ENCODE measurements around the gene NOD2. TPM values are rescaled to one million over a fixed set of nuclear protein-coding genes. Genes with fewer than 3 reads are reported as not detected.

Gene NOD2
- total RNA-seq (0.66 TPM), polyA plus RNA-seq (1.9 TPM)
- long read RNA-seq, donor 1, result 0 reads
- long read RNA-seq, donor 2, result 0 reads
- long read RNA-seq, donor 3, result 0 reads
- long read RNA-seq, donor 4, result 0 reads
- long read RNA-seq, donor 5, result 0 reads
- long read RNA-seq, donor 6, result 0 reads
- long read RNA-seq, donor 7, result 0 reads
- long read RNA-seq, donor 8, result 0 reads
- long read RNA-seq, donor 9, result 0 reads
- long read RNA-seq, donor 10, result 0 reads

GRCh38 chr16:50692999-50693781 is at the start of gene NOD2:
Gene NOD2 (plus strand): TSS chr16:50693606. CDS start chr16:50699496, 5,890 bp downstream.
- peak in 1 of 9 donors; percentile 31 for DNase-seq (ENCODE audit: low read depth in 6 of 9, low spot score in 9 of 9)
- Histone ChIP-seq H3K36me3 (ENCODE audit: control insufficient read depth in 2 of 2, insufficient read depth in 2 of 2, low read length in 1 of 2) (no peaks in the 10 kb centered on the region), H3K27me3 (ENCODE audit: control insufficient read depth in 2 of 2, insufficient read depth in 1 of 2, low read length in 1 of 2) (peaks cover 2 to 19% of the 10 kb centered on the region in 2 donors), H3K9me3 (ENCODE audit: control insufficient read depth in 2 of 2, insufficient read depth in 1 of 2, low read length in 1 of 2) (no peaks in the 10 kb centered on the region), H3K4me3 (ENCODE audit: low read length in 2 of 2) (peak within 1 kb of the TSS; percentile 13 to 34), H3K4me1 (ENCODE audit: control insufficient read depth in 2 of 2, insufficient read depth in 2 of 2, low read length in 2 of 2) (peaks cover 0 to 29% of the 10 kb centered on the region in 2 donors), H3K27ac (ENCODE audit: low read depth in 1 of 2, low read length in 1 of 2) (no peak within 1 kb of the TSS)
- WGBS, result 25% methylated on average over 56 of the region's 56 CpGs

GRCh38 chr16:50644245-50644644 is 49.2 kb upstream of the NOD2 start:
- DNase-seq (ENCODE audit: low read depth in 6 of 9, low spot score in 9 of 9), result no peak
- no peak overlapping the region for H3K4me3 ChIP-seq (ENCODE audit: low read length in 2 of 2)
- no peaks in the 10 kb centered on the region for H3K9me3 ChIP-seq (ENCODE audit: control insufficient read depth in 2 of 2, insufficient read depth in 1 of 2, low read length in 1 of 2)
- H3K27ac ChIP-seq (ENCODE audit: low read depth in 1 of 2, low read length in 1 of 2), result no peak overlapping the region
- H3K27me3 ChIP-seq (ENCODE audit: control insufficient read depth in 2 of 2, insufficient read depth in 1 of 2, low read length in 1 of 2), result no peaks in the 10 kb centered on the region
- no peaks in the 10 kb centered on the region for H3K4me1 ChIP-seq (ENCODE audit: control insufficient read depth in 2 of 2, insufficient read depth in 2 of 2, low read length in 2 of 2)
- WGBS, result 99% methylated on average over 5 of the region's 5 CpGs
- no peaks in the 10 kb centered on the region for H3K36me3 ChIP-seq (ENCODE audit: control insufficient read depth in 2 of 2, insufficient read depth in 2 of 2, low read length in 1 of 2)

- WGBS, result 54% methylated on average over 6 of the region's 6 CpGs
- Histone ChIP-seq H3K27ac (ENCODE audit: low read depth in 1 of 2, low read length in 1 of 2) (no peak overlapping the region), H3K36me3 (ENCODE audit: control insufficient read depth in 2 of 2, insufficient read depth in 2 of 2, low read length in 1 of 2) (no peaks in the 10 kb centered on the region), H3K4me1 (ENCODE audit: control insufficient read depth in 2 of 2, insufficient read depth in 2 of 2, low read length in 2 of 2) (no peaks in the 10 kb centered on the region), H3K27me3 (ENCODE audit: control insufficient read depth in 2 of 2, insufficient read depth in 1 of 2, low read length in 1 of 2) (no peaks in the 10 kb centered on the region), H3K4me3 (ENCODE audit: low read length in 2 of 2) (no peak overlapping the region), H3K9me3 (ENCODE audit: control insufficient read depth in 2 of 2, insufficient read depth in 1 of 2, low read length in 1 of 2) (no peaks in the 10 kb centered on the region)
- DNase-seq (ENCODE audit: low read depth in 6 of 9, low spot score in 9 of 9), result peak in 1 of 9 donors; percentile 30
These were observed 48.7 kb upstream of the NOD2 start for GRCh38 chr16:50644729-50645128.

GRCh38 chr16:50645563-50646220 is 47.7 kb upstream of the NOD2 start:
- H3K27me3 ChIP-seq (ENCODE audit: control insufficient read depth in 2 of 2, insufficient read depth in 1 of 2, low read length in 1 of 2), result no peaks in the 10 kb centered on the region
- 88% methylated on average over 20 of the region's 20 CpGs for WGBS
- H3K4me3 ChIP-seq (ENCODE audit: low read length in 2 of 2), result no peak overlapping the region
- H3K4me1 ChIP-seq (ENCODE audit: control insufficient read depth in 2 of 2, insufficient read depth in 2 of 2, low read length in 2 of 2), result no peaks in the 10 kb centered on the region
- DNase-seq (ENCODE audit: low read depth in 6 of 9, low spot score in 9 of 9), result no peak
- no peaks in the 10 kb centered on the region for H3K36me3 ChIP-seq (ENCODE audit: control insufficient read depth in 2 of 2, insufficient read depth in 2 of 2, low read length in 1 of 2)
- no peak overlapping the region for H3K27ac ChIP-seq (ENCODE audit: low read depth in 1 of 2, low read length in 1 of 2)
- H3K9me3 ChIP-seq (ENCODE audit: control insufficient read depth in 2 of 2, insufficient read depth in 1 of 2, low read length in 1 of 2), result no peaks in the 10 kb centered on the region

- DNase-seq (ENCODE audit: low read depth in 6 of 9, low spot score in 9 of 9), result no peak
- H3K27ac ChIP-seq (ENCODE audit: low read depth in 1 of 2, low read length in 1 of 2), result no peak overlapping the region
- 95% methylated on average over 8 of the region's 8 CpGs for WGBS
These were observed 47.1 kb upstream of the NOD2 start for GRCh38 chr16:50646345-50646744.

GRCh38 chr16:50651835-50652438 is 41.5 kb upstream of the NOD2 start:
- H3K4me3 ChIP-seq (ENCODE audit: low read length in 2 of 2), result no peak overlapping the region
- no peaks in the 10 kb centered on the region for H3K9me3 ChIP-seq (ENCODE audit: control insufficient read depth in 2 of 2, insufficient read depth in 1 of 2, low read length in 1 of 2)
- H3K27ac ChIP-seq (ENCODE audit: low read depth in 1 of 2, low read length in 1 of 2), result no peak overlapping the region
- H3K27me3 ChIP-seq (ENCODE audit: control insufficient read depth in 2 of 2, insufficient read depth in 1 of 2, low read length in 1 of 2), result no peaks in the 10 kb centered on the region
- 98% methylated on average over 3 of the region's 3 CpGs for WGBS
- DNase-seq (ENCODE audit: low read depth in 6 of 9, low spot score in 9 of 9), result no peak
- no peaks in the 10 kb centered on the region for H3K4me1 ChIP-seq (ENCODE audit: control insufficient read depth in 2 of 2, insufficient read depth in 2 of 2, low read length in 2 of 2)
- no peaks in the 10 kb centered on the region for H3K36me3 ChIP-seq (ENCODE audit: control insufficient read depth in 2 of 2, insufficient read depth in 2 of 2, low read length in 1 of 2)

More at GRCh38 chr16:50646345-50646744, 47.1 kb upstream of the NOD2 start:
- H3K9me3 ChIP-seq (ENCODE audit: control insufficient read depth in 2 of 2, insufficient read depth in 1 of 2, low read length in 1 of 2), result no peaks in the 10 kb centered on the region
- H3K27me3 ChIP-seq (ENCODE audit: control insufficient read depth in 2 of 2, insufficient read depth in 1 of 2, low read length in 1 of 2), result no peaks in the 10 kb centered on the region
- H3K36me3 ChIP-seq (ENCODE audit: control insufficient read depth in 2 of 2, insufficient read depth in 2 of 2, low read length in 1 of 2), result no peaks in the 10 kb centered on the region
- H3K4me1 ChIP-seq (ENCODE audit: control insufficient read depth in 2 of 2, insufficient read depth in 2 of 2, low read length in 2 of 2), result no peaks in the 10 kb centered on the region
- H3K4me3 ChIP-seq (ENCODE audit: low read length in 2 of 2), result no peak overlapping the region

- Histone ChIP-seq H3K9me3 (ENCODE audit: control insufficient read depth in 2 of 2, insufficient read depth in 1 of 2, low read length in 1 of 2) (no peaks in the 10 kb centered on the region), H3K4me1 (ENCODE audit: control insufficient read depth in 2 of 2, insufficient read depth in 2 of 2, low read length in 2 of 2) (peaks cover 0 to 8% of the 10 kb centered on the region in 2 donors), H3K4me3 (ENCODE audit: low read length in 2 of 2) (no peak overlapping the region), H3K27ac (ENCODE audit: low read depth in 1 of 2, low read length in 1 of 2) (no peak overlapping the region), H3K27me3 (ENCODE audit: control insufficient read depth in 2 of 2, insufficient read depth in 1 of 2, low read length in 1 of 2) (no peaks in the 10 kb centered on the region), H3K36me3 (ENCODE audit: control insufficient read depth in 2 of 2, insufficient read depth in 2 of 2, low read length in 1 of 2) (no peaks in the 10 kb centered on the region)
- DNase-seq (ENCODE audit: low read depth in 6 of 9, low spot score in 9 of 9), result no peak
- 87% methylated on average over 14 of the region's 14 CpGs for WGBS
These were observed 40.5 kb upstream of the NOD2 start for GRCh38 chr16:50652836-50653425.

- Histone ChIP-seq H3K4me1 (ENCODE audit: control insufficient read depth in 2 of 2, insufficient read depth in 2 of 2, low read length in 2 of 2) (peaks cover 0 to 11% of the 10 kb centered on the region in 2 donors), H3K9me3 (ENCODE audit: control insufficient read depth in 2 of 2, insufficient read depth in 1 of 2, low read length in 1 of 2) (no peaks in the 10 kb centered on the region), H3K36me3 (ENCODE audit: control insufficient read depth in 2 of 2, insufficient read depth in 2 of 2, low read length in 1 of 2) (no peaks in the 10 kb centered on the region), H3K27me3 (ENCODE audit: control insufficient read depth in 2 of 2, insufficient read depth in 1 of 2, low read length in 1 of 2) (no peaks in the 10 kb centered on the region), H3K4me3 (ENCODE audit: low read length in 2 of 2) (no peak overlapping the region), H3K27ac (ENCODE audit: low read depth in 1 of 2, low read length in 1 of 2) (no peak overlapping the region)
- no peak for DNase-seq (ENCODE audit: low read depth in 6 of 9, low spot score in 9 of 9)
- 93% methylated on average over 11 of the region's 11 CpGs for WGBS
These were observed 39.5 kb upstream of the NOD2 start for GRCh38 chr16:50653633-50654519.

Data from thymus (tissue), 14 donors.